IMR-90 (cell line): ENCODE measurements around the gene MACC1.
"Not testable (repeated sequence)": the region's sequence is repeated elsewhere in the genome, so short reads cannot be mapped to it uniquely, and the experiment has no call there.

Experiments used
- CEBPB ChIP-seq: IDR thresholded peaks from 2 replicates; pipeline ENCODE4 v1.6.1; 2012; ENCODE audit warnings: low read depth, low read length, improper control_type of control experiment
- CHD1 ChIP-seq: IDR thresholded peaks from 2 replicates; pipeline ENCODE4 v1.6.1; 2012; ENCODE audit warnings: low read depth, low read length, improper control_type of control experiment
- CTCF ChIP-seq: conservative IDR thresholded peaks from 2 replicates; pipeline ENCODE4 v1.5.1; 2012; ENCODE audit warnings: mild to moderate bottlenecking, low read depth, low read length, improper control_type of control experiment
- POLR2A ChIP-seq: IDR thresholded peaks from 2 replicates; pipeline ENCODE4 v1.6.1; 2012; ENCODE audit warnings: mild to moderate bottlenecking, low read depth, low read length
- RCOR1 ChIP-seq: IDR thresholded peaks from 2 replicates; pipeline ENCODE4 v1.6.1; 2012; ENCODE audit warnings: mild to moderate bottlenecking, low read length, improper control_type of control experiment; ENCODE audit not compliant: insufficient replicate concordance

- not testable (repeated sequence) for TF ChIP-seq POLR2A, CTCF, CEBPB, RCOR1, CHD1
Observed at GRCh38 chr7:20120611-20121168, 96.5 kb downstream of the MACC1 start.
